Neural cell (in vitro differentiated cells): ENCODE data around the gene SPATS2. TPM values are rescaled to one million over a fixed set of nuclear protein-coding genes. Genes with fewer than 3 reads are reported as not detected.

ENCODE experiments used
- H2AFZ ChIP-seq: fragments of 200-600, 300-800 bp; sonication (generic), shearing (Covaris generic); 2 replicates; pipeline ENCODE4 v1.6.0; 2014; ENCODE audit warnings: low read depth, mild to moderate bottlenecking, antibody characterized with exemption, low read length, moderate library complexity
- H3F3A ChIP-seq: fragments of 200-600 bp; shearing (Covaris generic); 2 replicates; pipeline ENCODE4 v1.6.1; 2016; ENCODE audit warnings: mild to moderate bottlenecking, moderate library complexity, mixed read lengths, antibody characterized with exemption, low read length; ENCODE audit not compliant: insufficient read depth, poor library complexity, severe bottlenecking
- H3K27ac ChIP-seq: fragments of 200-600, 300-800 bp; sonication (generic), shearing (Covaris generic); 2 replicates; pipeline ENCODE4 v1.5.1; 2014; ENCODE audit warnings: mild to moderate bottlenecking, low read length, moderate library complexity
- H3K27me3 ChIP-seq: fragments of 300-800, 200-600 bp; sonication (generic), shearing (Covaris generic); 2 replicates; pipeline ENCODE4 v1.6.0; 2014; ENCODE audit warnings: mild to moderate bottlenecking, low read depth, low read length, moderate library complexity; ENCODE audit not compliant: insufficient read depth
- H3K36me3 ChIP-seq: fragments of 300-800, 200-600 bp; sonication (generic), shearing (Covaris generic); 2 replicates; pipeline ENCODE4 v1.5.1; 2014; ENCODE audit warnings: mild to moderate bottlenecking, antibody characterized with exemption, low read length, moderate library complexity; ENCODE audit not compliant: insufficient read depth
- H3K4me2 ChIP-seq: fragments of 300-800, 200-600 bp; sonication (generic), shearing (Covaris generic); 2 replicates; pipeline ENCODE4 v1.6.0; 2014; ENCODE audit warnings: mild to moderate bottlenecking, low read length
- H3K4me3 ChIP-seq: fragments of 300-800, 200-600 bp; sonication (generic), shearing (Covaris generic); 2 replicates; pipeline ENCODE4 v1.5.1; 2014; ENCODE audit warnings: mild to moderate bottlenecking, low read length, moderate library complexity
- H3K79me2 ChIP-seq: fragments of 200-600 bp; shearing (Covaris generic); replicated peaks from 2 replicates; pipeline ENCODE4 v1.6.0; 2014; ENCODE audit warnings: mild to moderate bottlenecking, low read length, moderate library complexity; ENCODE audit not compliant: insufficient read depth
- H3K9ac ChIP-seq: fragments of 300-800, 200-600 bp; sonication (generic), shearing (Covaris generic); 2 replicates; pipeline ENCODE4 v1.6.1; 2016; ENCODE audit warnings: mild to moderate bottlenecking, low read length, mixed read lengths
- H3K9me2 ChIP-seq: fragments of 200-600 bp; shearing (Covaris generic); 2 replicates; pipeline ENCODE4 v1.6.1; 2016; ENCODE audit warnings: mild to moderate bottlenecking, low read length, mixed read lengths; ENCODE audit not compliant: insufficient read depth
- H3K9me3 ChIP-seq: fragments of 200-600, 300-800 bp; sonication (generic), shearing (Covaris generic); 2 replicates; pipeline ENCODE4 v1.6.1; 2016; ENCODE audit warnings: mild to moderate bottlenecking, mixed run types, low read length, moderate library complexity, mixed read lengths
- H4K20me1 ChIP-seq: fragments of 200-600 bp; shearing (Covaris generic); 2 replicates; pipeline ENCODE4 v1.6.1; 2016; ENCODE audit warnings: mild to moderate bottlenecking, mixed run types; ENCODE audit not compliant: insufficient read depth
- EP300 ChIP-seq: fragments of 450-650 bp; conservative IDR thresholded peaks from 2 replicates; pipeline ENCODE4 v1.6.1; 2014; ENCODE audit warnings: antibody characterized with exemption, mild to moderate bottlenecking, moderate library complexity; ENCODE audit not compliant: poor library complexity, severe bottlenecking
- EZH2 ChIP-seq: fragments of 200-600, 300-800 bp; shearing (Covaris generic), sonication (generic); IDR thresholded peaks from 2 replicates; pipeline ENCODE4 v1.6.1; 2014; ENCODE audit warnings: antibody characterized with exemption, low read length, borderline replicate concordance, mild to moderate bottlenecking; ENCODE audit not compliant: insufficient read depth, poor library complexity, severe bottlenecking
- MXI1 ChIP-seq: fragments of 450-650 bp; conservative IDR thresholded peaks from 2 replicates; pipeline ENCODE4 v1.6.1; 2014; ENCODE audit warnings: antibody characterized with exemption, mild to moderate bottlenecking; ENCODE audit not compliant: poor library complexity, severe bottlenecking
- POLR2AphosphoS5 ChIP-seq: IDR thresholded peaks from 2 replicates; pipeline ENCODE4 v1.6.1; 2012
- RAD21 ChIP-seq: fragments of 450-650 bp; conservative IDR thresholded peaks from 2 replicates; pipeline ENCODE4 v1.6.1; 2014; ENCODE audit warnings: antibody characterized with exemption, mild to moderate bottlenecking, moderate library complexity
- SMC3 ChIP-seq: fragments of 450-650 bp; conservative IDR thresholded peaks from 2 replicates; pipeline ENCODE4 v1.6.1; 2014; ENCODE audit warnings: antibody characterized with exemption, mild to moderate bottlenecking, moderate library complexity; ENCODE audit not compliant: poor library complexity
- TAF1 ChIP-seq: IDR thresholded peaks from 2 replicates; pipeline ENCODE4 v1.6.1; 2012; ENCODE audit warnings: low read depth
- polyA plus RNA-seq: library from polyadenylated mRNA; depleted of rRNA; stranded (reverse); fragments of >200 nt; gene quantifications from 2 replicates; pipeline ENCODE4 v1.2.3, GENCODE V29; 2014
- TF ChIP-seq, protein P1 (sequence below): IDR thresholded peaks from 2 replicates; pipeline ENCODE4 v1.6.1; 2012; ENCODE audit warnings: borderline replicate concordance
- TF ChIP-seq, protein P2 (sequence below): fragments of 450-650 bp; IDR thresholded peaks from 2 replicates; pipeline ENCODE4 v1.5.1; 2014; ENCODE audit warnings: antibody characterized with exemption, mild to moderate bottlenecking, moderate library complexity; ENCODE audit not compliant: poor library complexity, severe bottlenecking

SPATS2 gene
- polyA plus RNA-seq, 1 donor from 2014 or later = 58.4 TPM

DNA sequence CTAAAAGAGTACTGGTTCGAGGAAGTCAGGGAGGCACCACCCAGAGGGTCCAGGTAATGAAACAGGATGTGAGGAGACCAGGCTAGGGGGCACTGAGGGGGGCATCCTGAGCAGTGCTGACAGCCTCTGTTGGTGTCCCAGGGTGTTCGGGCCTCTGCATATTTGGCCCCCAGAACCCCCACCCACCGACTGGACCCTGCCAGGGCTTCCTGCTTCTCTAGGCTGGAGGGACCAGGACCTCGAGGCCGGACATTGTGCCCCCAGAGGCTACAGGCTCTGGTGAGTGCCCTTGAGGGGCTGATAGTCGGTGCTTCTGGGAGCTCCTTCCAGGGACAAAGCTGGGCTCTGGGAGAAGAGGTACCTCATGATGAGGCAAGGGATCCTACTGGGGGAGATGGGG, 41.7 kb upstream of the SPATS2 start:
- no peak for TF ChIP-seq POLR2AphosphoS5
- no peak for TF ChIP-seq EP300
- TF ChIP-seq TAF1 = no peak
- TF ChIP-seq, protein P1, sequence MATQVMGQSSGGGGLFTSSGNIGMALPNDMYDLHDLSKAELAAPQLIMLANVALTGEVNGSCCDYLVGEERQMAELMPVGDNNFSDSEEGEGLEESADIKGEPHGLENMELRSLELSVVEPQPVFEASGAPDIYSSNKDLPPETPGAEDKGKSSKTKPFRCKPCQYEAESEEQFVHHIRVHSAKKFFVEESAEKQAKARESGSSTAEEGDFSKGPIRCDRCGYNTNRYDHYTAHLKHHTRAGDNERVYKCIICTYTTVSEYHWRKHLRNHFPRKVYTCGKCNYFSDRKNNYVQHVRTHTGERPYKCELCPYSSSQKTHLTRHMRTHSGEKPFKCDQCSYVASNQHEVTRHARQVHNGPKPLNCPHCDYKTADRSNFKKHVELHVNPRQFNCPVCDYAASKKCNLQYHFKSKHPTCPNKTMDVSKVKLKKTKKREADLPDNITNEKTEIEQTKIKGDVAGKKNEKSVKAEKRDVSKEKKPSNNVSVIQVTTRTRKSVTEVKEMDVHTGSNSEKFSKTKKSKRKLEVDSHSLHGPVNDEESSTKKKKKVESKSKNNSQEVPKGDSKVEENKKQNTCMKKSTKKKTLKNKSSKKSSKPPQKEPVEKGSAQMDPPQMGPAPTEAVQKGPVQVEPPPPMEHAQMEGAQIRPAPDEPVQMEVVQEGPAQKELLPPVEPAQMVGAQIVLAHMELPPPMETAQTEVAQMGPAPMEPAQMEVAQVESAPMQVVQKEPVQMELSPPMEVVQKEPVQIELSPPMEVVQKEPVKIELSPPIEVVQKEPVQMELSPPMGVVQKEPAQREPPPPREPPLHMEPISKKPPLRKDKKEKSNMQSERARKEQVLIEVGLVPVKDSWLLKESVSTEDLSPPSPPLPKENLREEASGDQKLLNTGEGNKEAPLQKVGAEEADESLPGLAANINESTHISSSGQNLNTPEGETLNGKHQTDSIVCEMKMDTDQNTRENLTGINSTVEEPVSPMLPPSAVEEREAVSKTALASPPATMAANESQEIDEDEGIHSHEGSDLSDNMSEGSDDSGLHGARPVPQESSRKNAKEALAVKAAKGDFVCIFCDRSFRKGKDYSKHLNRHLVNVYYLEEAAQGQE = no peak
- no peak for TF ChIP-seq SMC3
- TF ChIP-seq, protein P2, sequence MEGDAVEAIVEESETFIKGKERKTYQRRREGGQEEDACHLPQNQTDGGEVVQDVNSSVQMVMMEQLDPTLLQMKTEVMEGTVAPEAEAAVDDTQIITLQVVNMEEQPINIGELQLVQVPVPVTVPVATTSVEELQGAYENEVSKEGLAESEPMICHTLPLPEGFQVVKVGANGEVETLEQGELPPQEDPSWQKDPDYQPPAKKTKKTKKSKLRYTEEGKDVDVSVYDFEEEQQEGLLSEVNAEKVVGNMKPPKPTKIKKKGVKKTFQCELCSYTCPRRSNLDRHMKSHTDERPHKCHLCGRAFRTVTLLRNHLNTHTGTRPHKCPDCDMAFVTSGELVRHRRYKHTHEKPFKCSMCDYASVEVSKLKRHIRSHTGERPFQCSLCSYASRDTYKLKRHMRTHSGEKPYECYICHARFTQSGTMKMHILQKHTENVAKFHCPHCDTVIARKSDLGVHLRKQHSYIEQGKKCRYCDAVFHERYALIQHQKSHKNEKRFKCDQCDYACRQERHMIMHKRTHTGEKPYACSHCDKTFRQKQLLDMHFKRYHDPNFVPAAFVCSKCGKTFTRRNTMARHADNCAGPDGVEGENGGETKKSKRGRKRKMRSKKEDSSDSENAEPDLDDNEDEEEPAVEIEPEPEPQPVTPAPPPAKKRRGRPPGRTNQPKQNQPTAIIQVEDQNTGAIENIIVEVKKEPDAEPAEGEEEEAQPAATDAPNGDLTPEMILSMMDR = no peak
- no peak for TF ChIP-seq MXI1
- TF ChIP-seq EZH2 = no peak
- TF ChIP-seq RAD21 = no peak
- no peak overlapping the region for H3K9ac ChIP-seq
- H3K4me2 ChIP-seq = no peak overlapping the region
- H3F3A ChIP-seq = no peaks in the 10 kb centered on the region
- no peaks in the 10 kb centered on the region for H3K27me3 ChIP-seq
- no peaks in the 10 kb centered on the region for H3K9me3 ChIP-seq
- no peaks in the 10 kb centered on the region for H4K20me1 ChIP-seq
- H3K36me3 ChIP-seq = no peaks in the 10 kb centered on the region
- H2AFZ ChIP-seq = no peak overlapping the region
- no peaks in the 10 kb centered on the region for H3K79me2 ChIP-seq
- H3K27ac ChIP-seq = no peak overlapping the region
- H3K4me3 ChIP-seq = no peak overlapping the region
- no peaks in the 10 kb centered on the region for H3K9me2 ChIP-seq

DNA sequence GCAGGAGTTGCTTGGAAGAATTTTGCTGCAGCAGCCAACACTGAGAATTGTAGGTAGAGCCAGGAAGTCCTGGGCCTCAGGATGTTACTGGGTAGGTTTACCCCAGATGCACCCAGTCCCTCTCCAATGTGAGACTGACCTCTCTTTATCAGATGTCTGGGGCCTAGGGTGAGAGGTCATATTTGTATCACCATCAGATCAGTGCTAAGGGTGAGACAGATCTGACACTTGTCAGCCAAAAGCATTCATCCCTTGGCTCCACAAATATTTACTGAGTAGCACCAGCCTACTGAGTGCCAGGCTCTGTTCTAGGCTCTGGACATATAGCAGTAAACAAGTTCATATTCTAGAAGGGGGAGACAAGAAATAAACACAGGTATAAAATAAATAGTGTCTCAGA, 39.9 kb upstream of the SPATS2 start:
- Histone ChIP-seq H3K9me3 (no peaks in the 10 kb centered on the region), H3K9ac (no peak overlapping the region), H3K4me3 (no peak overlapping the region), H3K27ac (no peak overlapping the region), H4K20me1 (no peaks in the 10 kb centered on the region), H2AFZ (no peak overlapping the region), H3K36me3 (no peaks in the 10 kb centered on the region), H3K79me2 (no peaks in the 10 kb centered on the region), H3F3A (no peaks in the 10 kb centered on the region), H3K9me2 (no peaks in the 10 kb centered on the region), H3K27me3 (peaks cover 6% of the 10 kb centered on the region), H3K4me2 (no peak overlapping the region)
- no peak for TF ChIP-seq TAF1

DNA sequence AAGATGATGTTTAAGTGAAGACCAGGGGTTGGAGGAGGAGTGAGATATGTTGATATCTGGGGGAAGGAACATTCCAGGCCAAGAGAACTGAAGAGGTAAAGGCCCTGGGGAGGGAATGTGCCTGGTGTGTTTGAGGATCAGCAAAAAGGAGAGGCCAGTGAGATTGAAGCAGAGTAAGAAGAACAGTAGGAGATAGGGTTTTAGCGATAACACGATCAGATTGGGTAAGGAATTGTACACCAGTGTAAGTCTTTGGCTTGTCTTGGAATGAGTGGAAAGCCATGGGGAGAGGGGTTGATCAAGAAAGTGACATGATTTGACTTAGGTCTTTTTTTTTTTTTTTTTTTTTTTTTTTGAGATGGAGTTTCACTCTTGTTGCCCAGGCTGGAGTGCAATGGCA, 39.4 kb upstream of the SPATS2 start:
- no peaks in the 10 kb centered on the region for H4K20me1 ChIP-seq
- no peak overlapping the region for H3K27ac ChIP-seq
- no peaks in the 10 kb centered on the region for H3K9me3 ChIP-seq
- TF ChIP-seq, protein P2 = no peak
- TF ChIP-seq EP300 (no peak), EZH2 (no peak), SMC3 (no peak), TAF1 (no peak), RAD21 (no peak), POLR2AphosphoS5 (no peak), MXI1 (no peak)
- TF ChIP-seq, protein P1 = no peak
- H3K9ac ChIP-seq = no peak overlapping the region
- no peaks in the 10 kb centered on the region for H3K36me3 ChIP-seq
- no peaks in the 10 kb centered on the region for H3K79me2 ChIP-seq
- H3K9me2 ChIP-seq = no peaks in the 10 kb centered on the region
- H3K4me3 ChIP-seq = no peak overlapping the region
- H3K4me2 ChIP-seq = no peak overlapping the region
- no peak overlapping the region for H2AFZ ChIP-seq
- peaks cover 9% of the 10 kb centered on the region for H3K27me3 ChIP-seq
- H3F3A ChIP-seq = no peaks in the 10 kb centered on the region
